Stimulated activated CD8-positive, alpha-beta memory T cell treated with anti-CD3 and anti-CD28 coated beads, Interleukin-7, amount 100 ng/mL, for 4 hours (primary cell): ENCODE results near the gene WFDC5.
"Not testable (repeated sequence)": the region's sequence is repeated elsewhere in the genome, so short reads cannot be mapped to it uniquely, and the experiment has no call there.

Source experiments
- DNase-seq, 2 donors: peaks; one replicate each; pipeline ENCODE4 v3.0.0-alpha.2; 2020; ENCODE audit warnings: low read depth in 2 of 2

The WFDC5 gene, protein sequence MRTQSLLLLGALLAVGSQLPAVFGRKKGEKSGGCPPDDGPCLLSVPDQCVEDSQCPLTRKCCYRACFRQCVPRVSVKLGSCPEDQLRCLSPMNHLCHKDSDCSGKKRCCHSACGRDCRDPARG

GRCh38 chr20:45114465-45115385 is at the start of gene WFDC5:
TSS of gene WFDC5 (minus strand) at chr20:45115174. CDS start at chr20:45115083, 91 bp downstream.
- DNase-seq = no peak

DNA sequence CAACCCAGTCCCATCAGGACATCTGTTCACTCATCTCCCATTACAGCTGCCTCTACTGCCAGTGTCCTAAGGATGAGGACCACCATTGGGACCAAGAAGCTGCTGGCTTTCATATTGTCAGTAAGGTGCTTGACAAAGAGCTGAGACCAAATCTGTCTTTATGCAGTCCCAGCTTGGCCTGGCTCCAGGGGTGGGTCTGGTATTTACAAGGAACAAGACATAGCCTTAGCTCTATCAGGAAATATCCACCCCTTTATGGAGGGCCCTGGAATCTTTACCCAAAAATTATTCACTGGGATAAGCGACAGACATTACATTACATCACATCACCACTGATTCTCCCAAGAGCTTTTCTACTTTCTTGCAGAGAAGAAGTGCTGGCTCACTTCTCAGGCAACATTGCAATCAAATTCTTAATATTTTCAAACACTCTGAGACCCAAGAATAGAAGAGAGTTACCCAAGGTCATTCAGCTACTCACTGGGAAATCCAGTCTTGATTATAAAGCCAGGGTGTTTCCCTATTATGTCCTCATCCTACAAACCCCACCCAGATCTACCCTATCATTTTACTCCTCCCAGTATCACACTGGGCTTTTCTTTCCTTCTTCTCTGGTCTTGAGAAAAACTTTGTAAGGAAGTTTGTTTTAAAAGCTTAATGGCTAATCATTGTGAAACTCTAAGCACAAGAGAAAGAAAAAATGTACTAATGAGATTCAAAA is 48.3 kb upstream of the WFDC5 start:
- DNase-seq = no peak

DNA sequence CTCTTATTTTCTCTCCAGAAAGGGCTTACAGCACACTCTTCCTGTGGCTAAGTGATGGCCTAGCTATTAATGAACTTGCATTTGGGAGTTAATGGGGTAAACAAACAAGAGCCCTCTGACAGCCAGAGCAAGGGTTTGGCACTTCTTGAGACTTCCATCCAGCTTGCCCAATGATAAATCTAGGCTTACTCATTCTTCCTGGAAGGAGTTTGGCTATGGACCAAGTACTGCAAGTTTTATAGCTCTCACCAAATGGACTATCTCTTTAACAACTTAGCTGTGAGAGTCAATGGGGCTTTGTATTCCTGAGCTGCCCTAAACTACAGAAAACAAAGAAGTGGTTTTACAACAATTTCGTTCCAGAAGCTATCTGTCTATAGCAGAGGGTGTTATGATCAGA is 43.0 kb upstream of the WFDC5 start:
- no peak for DNase-seq

- DNase-seq = no peak
Observed at GRCh38 chr20:45156713-45157112, 41.7 kb upstream of the WFDC5 start.

DNA sequence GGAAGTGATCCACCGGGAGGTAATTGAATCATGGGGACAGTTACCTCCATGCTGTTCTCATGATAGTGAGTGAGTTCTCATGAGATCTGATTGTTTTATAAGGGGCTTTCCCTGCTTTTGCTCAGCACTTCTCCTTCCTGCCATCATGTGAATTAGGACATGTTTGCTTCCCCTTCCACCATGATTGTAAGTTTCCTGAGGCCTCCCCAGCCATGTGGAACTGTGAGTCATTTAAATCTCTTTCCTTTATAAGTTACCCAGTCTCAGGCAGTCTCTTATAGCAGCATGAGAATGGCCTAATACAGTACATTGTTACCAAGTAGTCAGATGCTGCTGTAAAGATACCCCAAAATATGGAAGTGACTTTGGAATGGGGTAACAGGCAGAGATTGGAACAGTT is 39.8 kb upstream of the WFDC5 start:
- DNase-seq = not testable (repeated sequence)

DNA sequence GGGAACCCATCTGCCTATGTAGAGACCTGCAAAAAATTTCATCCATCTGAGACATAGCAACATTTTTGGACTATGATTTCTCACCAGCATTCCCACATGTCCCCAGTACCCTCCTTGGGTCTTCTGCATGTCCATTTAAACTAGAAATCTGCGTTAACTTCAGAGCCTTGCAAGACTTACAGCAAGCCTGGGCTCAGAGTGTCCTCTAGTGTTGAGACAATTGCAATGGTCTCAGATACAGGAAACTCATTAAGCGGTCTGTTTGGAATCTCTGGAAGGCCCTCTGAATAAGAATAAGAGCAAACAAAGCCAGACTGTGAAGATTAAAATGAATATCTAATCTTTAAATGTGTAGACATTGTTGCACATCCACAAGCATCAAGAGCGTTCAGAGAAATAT is 39.2 kb upstream of the WFDC5 start:
- DNase-seq = no peak

DNA sequence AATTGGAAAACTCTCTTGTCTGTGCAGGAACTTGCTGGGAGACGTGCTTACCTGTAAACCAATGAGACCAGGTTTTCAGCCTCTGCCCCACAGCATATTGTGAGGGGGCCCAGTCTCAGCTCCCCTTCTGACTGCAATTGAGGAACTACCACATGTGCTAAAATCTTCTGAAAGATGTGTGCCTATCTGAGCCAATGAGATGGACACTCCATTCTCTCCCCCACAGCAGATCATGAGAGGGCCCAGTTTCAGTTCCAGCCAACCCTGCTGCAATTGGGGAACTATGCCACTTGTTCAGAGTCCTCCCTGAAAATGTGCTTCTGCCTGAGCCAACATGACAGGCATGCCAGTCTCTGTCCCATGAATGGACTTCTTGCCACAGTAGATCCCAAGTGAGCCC is 38.8 kb upstream of the WFDC5 start:
- no peak for DNase-seq

DNA sequence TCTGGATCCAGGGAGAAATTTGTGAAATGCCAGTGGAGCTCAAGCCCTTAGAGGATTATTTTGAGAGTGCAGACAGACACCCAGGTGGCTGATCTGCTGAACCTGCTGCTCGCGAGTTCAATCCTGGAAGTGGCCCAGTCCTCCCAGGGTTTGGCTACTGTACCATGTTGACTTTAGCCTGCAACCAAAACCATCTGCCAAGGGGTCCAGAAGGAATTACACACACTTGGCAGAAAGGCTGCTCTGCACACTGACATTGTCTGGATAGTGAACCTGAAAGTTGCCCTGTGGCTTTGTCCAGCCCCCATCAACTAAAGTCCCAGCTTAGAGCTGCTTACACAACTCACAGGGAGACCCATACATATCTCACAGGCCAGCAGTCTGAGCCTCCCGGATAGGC is 38.2 kb upstream of the WFDC5 start:
- DNase-seq = no peak

GRCh38 chr20:45152405-45152804 is 37.4 kb upstream of the WFDC5 start:
- DNase-seq = no peak

DNA sequence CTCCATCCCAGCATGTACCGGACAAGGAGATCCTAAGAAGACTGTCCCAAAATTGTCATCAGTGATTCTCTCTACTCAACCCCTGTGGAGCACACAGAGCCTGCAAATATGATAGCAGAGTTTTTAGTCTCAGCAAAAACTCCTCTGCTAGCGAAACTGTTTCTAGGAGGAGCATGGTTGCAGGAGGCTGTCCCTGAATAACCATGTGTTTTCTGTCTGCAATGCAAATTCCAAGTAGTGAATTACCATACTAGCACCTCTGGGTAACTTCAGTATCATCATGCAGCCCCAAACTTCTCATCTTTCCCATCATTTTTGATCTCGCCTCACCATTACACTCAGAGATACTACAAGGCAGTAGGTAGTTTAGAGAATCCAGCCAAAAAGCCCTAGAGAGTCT is 34.1 kb upstream of the WFDC5 start:
- no peak for DNase-seq

DNA sequence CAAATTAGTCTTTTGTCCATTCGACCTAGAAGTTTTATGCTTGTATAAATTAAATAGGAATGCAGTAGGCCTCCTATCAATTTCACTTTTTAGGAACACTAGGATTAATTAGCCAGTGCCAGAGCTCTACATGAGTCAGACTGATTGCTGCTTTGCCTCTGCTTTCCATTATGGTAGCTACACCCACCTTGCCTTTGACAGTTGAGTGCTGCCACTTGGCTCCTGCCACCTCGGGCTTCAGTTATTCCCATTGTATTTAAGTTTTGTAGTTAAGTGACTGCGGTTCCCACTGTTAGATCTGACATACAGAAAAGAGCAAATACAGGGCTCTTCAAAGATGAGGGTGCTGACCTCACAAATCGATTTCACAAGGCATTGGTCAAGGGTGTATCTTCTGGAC is 25.9 kb upstream of the WFDC5 start:
- no peak for DNase-seq

DNA sequence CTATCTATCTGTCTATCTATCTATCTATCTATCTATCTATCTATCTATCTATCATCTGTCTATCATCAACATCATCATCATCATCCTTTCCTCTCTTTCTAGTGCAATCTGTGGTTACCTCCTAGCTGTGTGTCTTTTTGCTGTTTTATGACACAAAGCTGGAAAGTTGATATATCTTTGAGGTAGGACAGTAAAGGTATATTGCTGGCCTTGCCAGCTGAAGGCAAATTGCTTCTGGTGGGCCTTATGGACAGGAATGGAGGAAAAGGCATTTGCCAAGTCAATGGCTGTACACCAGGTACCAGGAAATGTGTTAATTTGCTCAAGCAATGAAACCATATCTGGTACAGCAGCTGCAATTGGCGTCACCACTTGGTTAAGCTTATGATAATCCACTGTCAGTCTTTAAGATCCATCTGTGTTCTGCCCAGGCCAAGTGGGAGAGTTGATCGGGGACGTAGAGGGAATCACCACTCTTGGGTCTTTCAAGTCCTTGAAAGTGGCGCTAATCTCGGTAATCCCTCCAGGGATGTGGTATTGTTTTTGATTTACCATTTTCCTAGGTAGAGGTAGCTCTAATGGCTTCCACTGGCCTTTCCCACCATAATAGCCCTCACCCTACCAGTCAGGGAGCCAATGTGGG is 24.9 kb upstream of the WFDC5 start:
- DNase-seq = not testable (repeated sequence)

DNA sequence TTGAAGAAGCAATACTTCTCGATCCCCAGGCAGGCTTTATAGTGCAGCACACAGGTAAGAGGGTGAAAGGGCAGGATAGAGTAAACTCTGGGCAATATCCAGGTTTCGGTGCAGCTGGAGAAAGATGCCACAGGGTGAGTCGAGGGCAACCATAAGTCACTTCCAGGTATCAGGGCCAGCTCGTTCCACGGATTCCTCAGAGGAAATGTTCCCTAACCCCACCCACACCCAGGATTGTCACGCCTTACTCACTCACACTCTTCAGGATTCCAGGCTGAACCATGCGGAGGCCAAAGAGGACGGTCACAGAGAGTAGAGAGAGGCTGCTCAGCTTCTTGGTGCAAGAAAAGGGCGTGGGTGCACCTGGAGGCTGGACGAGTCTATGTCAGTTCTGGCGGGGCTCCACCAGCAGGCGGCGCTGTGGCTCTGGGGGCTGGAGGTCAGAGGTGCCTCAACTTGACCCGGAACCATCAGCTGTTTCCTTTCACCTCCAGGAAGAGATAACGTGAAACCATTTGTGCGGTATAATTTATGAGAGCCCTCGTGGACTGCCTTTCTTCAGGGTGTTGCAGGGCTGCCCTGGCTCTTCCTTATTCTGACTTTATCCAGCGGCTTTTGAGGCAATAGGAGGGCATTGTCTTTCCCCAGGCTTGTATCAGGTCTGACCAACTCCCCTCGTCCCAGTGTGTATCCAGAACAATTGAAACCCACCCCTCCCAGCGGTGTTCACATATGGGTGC is 23.8 kb upstream of the WFDC5 start:
- DNase-seq = peak in 1 of 2 donors; percentile 8

DNA sequence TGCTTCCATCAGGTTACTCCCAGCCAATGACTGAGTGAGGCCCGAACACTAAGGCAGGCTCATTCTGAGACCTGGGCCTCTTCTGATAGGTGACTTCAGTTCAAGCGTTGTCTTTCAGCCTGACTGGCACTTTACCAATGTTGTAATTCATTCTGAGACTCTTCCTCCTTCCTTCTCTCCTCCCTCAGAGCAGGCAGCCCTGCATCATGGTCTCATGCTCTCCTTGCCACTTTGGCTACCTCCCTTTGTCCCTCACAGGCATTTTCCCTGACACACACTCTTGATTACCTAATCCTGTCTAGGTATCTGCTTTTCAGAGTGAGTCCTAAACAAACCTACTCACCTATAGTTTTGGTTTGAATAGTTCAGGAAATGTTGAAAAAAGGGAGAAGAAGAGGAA is 21.9 kb upstream of the WFDC5 start:
- DNase-seq = no peak

DNA sequence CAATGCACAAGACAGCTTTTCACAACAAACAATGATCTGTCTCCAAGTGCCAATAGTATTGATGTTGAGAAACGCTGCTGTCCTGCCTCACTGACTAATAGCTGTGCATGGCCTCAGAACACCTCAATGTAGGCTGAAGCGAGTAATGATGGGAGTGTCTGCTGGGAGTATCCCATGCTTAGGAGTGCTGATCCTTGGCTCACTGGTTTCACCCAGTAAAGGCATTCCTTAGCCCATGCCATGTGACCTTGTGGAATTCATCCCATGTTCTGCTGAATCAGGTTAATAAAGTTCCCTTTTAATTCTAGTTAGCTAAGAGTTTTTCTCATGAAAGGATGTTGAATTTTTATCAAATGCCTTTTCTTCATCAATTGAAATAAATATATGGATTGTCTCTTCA is 13.1 kb upstream of the WFDC5 start:
- no peak for DNase-seq

DNA sequence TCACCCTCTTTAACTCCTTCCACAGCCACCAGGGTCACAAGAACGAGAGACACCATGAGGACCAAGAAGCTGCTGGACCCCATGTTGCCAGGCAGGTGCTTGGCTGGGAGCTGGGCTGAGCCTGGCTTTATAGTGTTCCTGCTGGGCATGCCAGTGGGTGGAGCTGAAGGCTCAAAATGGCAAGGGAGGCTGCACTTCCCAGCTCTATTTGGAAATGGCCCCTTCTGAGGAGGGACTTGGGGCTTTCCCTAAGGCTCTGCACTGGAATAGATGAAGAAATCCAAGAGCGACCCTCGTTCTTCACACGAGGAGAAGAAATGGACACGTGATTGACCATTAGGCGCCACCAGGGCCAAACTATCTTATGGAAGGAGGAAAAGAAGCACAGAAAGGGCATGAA is 9.4 kb upstream of the WFDC5 start, which contains the start of gene WFDC12:
Gene WFDC12, minus strand, starts transcription at position 101 of the 400 bp plus-strand sequence. Its CDS starts 18 bp downstream, at position 83.
- no peak for DNase-seq

DNA sequence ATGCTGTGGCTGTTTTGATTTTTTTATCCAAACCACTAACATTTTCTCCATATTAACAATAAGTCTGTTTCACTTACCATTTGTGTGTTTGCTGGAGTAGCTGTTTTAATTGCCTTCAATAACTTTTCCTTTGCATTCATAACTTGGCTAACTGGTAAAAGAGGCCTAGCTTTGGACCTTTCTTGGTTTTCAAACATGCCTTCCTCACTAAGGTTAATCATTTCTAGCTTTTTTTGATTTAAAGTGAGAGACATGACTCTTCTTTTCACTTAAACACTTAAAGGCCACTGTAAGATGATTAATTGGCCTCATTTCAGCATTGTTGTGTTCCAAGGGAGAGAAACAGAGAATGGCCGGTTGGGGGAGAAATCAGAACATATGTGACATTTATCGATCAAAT is 6.4 kb upstream of the WFDC5 start:
- no peak for DNase-seq

GRCh38 chr20:45119556-45120266 is 4.7 kb upstream of the WFDC5 start:
- DNase-seq = no peak

GRCh38 chr20:45118028-45118427 is 3.1 kb upstream of the WFDC5 start:
- DNase-seq = no peak

GRCh38 chr20:45117581-45117980 is 2.6 kb upstream of the WFDC5 start:
- no peak for DNase-seq

- no peak for DNase-seq
Observed at GRCh38 chr20:45115829-45116228, 855 bp upstream of the WFDC5 start.
